Gastrocnemius medialis (tissue), 4 donors: ENCODE data around the gene VPS9D1.

Experiments
- CTCF ChIP-seq, 5 experiments: fragments of 450-650 bp in 3 of 5; fragments of 200-600 bp in 2 of 5; sonication (generic) in 2 of 5; IDR thresholded peaks in 4 of 5; conservative IDR thresholded peaks in 1 of 5; 1 replicate in 4 of 5; 2 replicates in 1 of 5; pipeline ENCODE4 v1.5.1; 2016 to 2019; ENCODE audit warnings: antibody characterized with exemption in 5 of 5, mild to moderate bottlenecking in 3 of 5, moderate library complexity in 3 of 5
- POLR2A ChIP-seq, 2 donors: fragments of 450-650 bp; IDR thresholded peaks; one replicate each; pipeline ENCODE4 v1.6.1; 2017; ENCODE audit warnings: antibody characterized with exemption in 2 of 2, mild to moderate bottlenecking in 2 of 2, moderate library complexity in 2 of 2

GRCh38 chr16:89770367-89770766 lies 49.7 kb upstream of the VPS9D1 start:
- TF ChIP-seq CTCF (IDR thresholded peaks at IDR 0.05 in 4 of 5, conservative IDR thresholded peaks at IDR 0.05 in 1 of 5), result no peak
- TF ChIP-seq POLR2A (IDR thresholded peaks at IDR 0.05), result no peak
